Neural progenitor cell (in vitro differentiated cells): ENCODE data around the gene CYP26B1. TPM values are rescaled to one million over a fixed set of nuclear protein-coding genes. Genes with fewer than 3 reads are reported as not detected.
A peak's percentile ranks its signal among the peaks of the same experiment; 100 is the strongest.

ENCODE experiments used
- DNase-seq: peaks from one replicate; pipeline ENCODE4 v3.0.0-alpha.2; 2016; ENCODE audit warnings: low spot score
- H2AFZ ChIP-seq: fragments of 200-600 bp; sonication (generic); replicated peaks from 2 replicates; pipeline ENCODE4 v1.6.1; 2016; ENCODE audit warnings: antibody characterized with exemption
- H3F3A ChIP-seq: fragments of 200-600 bp; sonication (generic); 2 replicates; pipeline ENCODE4 v1.6.1; 2016; ENCODE audit warnings: antibody characterized with exemption, low read depth
- H3K27ac ChIP-seq: fragments of 200-600 bp; sonication (generic); 2 replicates; pipeline ENCODE4 v1.5.1; 2016; ENCODE audit warnings: mild to moderate bottlenecking
- H3K27me3 ChIP-seq: fragments of 200-600 bp; sonication (generic); 2 replicates; pipeline ENCODE4 v1.6.1; 2016; ENCODE audit warnings: mild to moderate bottlenecking, moderate library complexity
- H3K36me3 ChIP-seq: fragments of 200-600 bp; sonication (generic); 2 replicates; pipeline ENCODE4 v1.5.1; 2016
- H3K4me1 ChIP-seq: fragments of 200-600 bp; sonication (generic); 2 replicates; pipeline ENCODE4 v1.6.1; 2016; ENCODE audit warnings: mixed run types
- H3K4me2 ChIP-seq: fragments of 200-600 bp; sonication (generic); 2 replicates; pipeline ENCODE4 v1.6.1; 2016
- H3K4me3 ChIP-seq: fragments of 200-600 bp; sonication (generic); 2 replicates; pipeline ENCODE4 v1.5.1; 2016
- H3K79me2 ChIP-seq: fragments of 200-600 bp; sonication (generic); 2 replicates; pipeline ENCODE4 v1.6.1; 2016; ENCODE audit warnings: low read depth
- H3K9ac ChIP-seq: fragments of 200-600 bp; sonication (generic); 2 replicates; pipeline ENCODE4 v1.6.1; 2016
- H3K9me3 ChIP-seq: fragments of 200-600 bp; sonication (generic); 2 replicates; pipeline ENCODE4 v1.5.1; 2016; ENCODE audit warnings: low read depth
- H4K20me1 ChIP-seq: fragments of 200-600 bp; sonication (generic); 2 replicates; pipeline ENCODE4 v1.6.1; 2016; ENCODE audit warnings: low read depth
- H3K27ac Mint-ChIP-seq: 3 replicates; pipeline ENCODE4 v1.8.0; 2021; ENCODE audit warnings: mixed read lengths
- H3K27me3 Mint-ChIP-seq: 2 replicates; pipeline ENCODE4 v1.8.0; 2022; ENCODE audit warnings: low read depth, mild to moderate bottlenecking, inconsistent platforms, moderate library complexity, mixed read lengths; ENCODE audit not compliant: insufficient read depth
- H3K36me3 Mint-ChIP-seq: 3 replicates; pipeline ENCODE4 v1.8.0; 2021; ENCODE audit warnings: mixed read lengths
- H3K4me1 Mint-ChIP-seq: 3 replicates; pipeline ENCODE4 v1.8.0; 2021; ENCODE audit warnings: mixed read lengths
- H3K4me3 Mint-ChIP-seq: 3 replicates; pipeline ENCODE4 v1.8.0; 2021; ENCODE audit warnings: mild to moderate bottlenecking, moderate library complexity, mixed read lengths
- H3K9me3 Mint-ChIP-seq: 3 replicates; pipeline ENCODE4 v1.8.0; 2020; ENCODE audit warnings: mixed read lengths
- EZH2 ChIP-seq: fragments of 200-600 bp; sonication (generic); IDR thresholded peaks from 2 replicates; pipeline ENCODE4 v1.6.1; 2017; ENCODE audit warnings: antibody characterized with exemption, mild to moderate bottlenecking, moderate library complexity
- EZH2phosphoT487 ChIP-seq: fragments of 200-600 bp; sonication (generic); IDR thresholded peaks from 2 replicates; pipeline ENCODE4 v1.6.1; 2017; ENCODE audit warnings: antibody characterized with exemption
- total RNA-seq: library from RNA; depleted of rRNA; stranded (reverse); fragments of >200 nt; gene quantifications from 2 replicates; pipeline ENCODE4 v1.2.3, GENCODE V29; 2015; ENCODE audit warnings: low replicate concordance
- TF ChIP-seq, protein P1 (sequence below): fragments of 200-600 bp; sonication (generic); IDR thresholded peaks from 2 replicates; pipeline ENCODE4 v1.5.1; 2017; ENCODE audit warnings: antibody characterized with exemption, mild to moderate bottlenecking

Gene CYP26B1
- total RNA-seq, 1 donor from 2014 or later = 0.21 TPM

GRCh38 chr2:72112981-72113846, 34.4 kb downstream of the CYP26B1 start:
- Histone ChIP-seq H3K9ac (no peak overlapping the region), H2AFZ (no peak overlapping the region), H3K27ac (no peak overlapping the region), H3K79me2 (no peaks in the 10 kb centered on the region), H3K4me3 (no peak overlapping the region), H3F3A (no peaks in the 10 kb centered on the region), H3K27me3 (no peaks in the 10 kb centered on the region), H4K20me1 (no peaks in the 10 kb centered on the region), H3K9me3 (no peaks in the 10 kb centered on the region), H3K4me2 (no peak overlapping the region), H3K4me1 (no peaks in the 10 kb centered on the region), H3K36me3 (no peaks in the 10 kb centered on the region)
- DNase-seq = no peak
- Mint-ChIP-seq H3K4me3 (no peak overlapping the region), H3K27me3 (peaks cover 7% of the 10 kb centered on the region), H3K4me1 (peaks cover 11% of the 10 kb centered on the region), H3K27ac (no peak overlapping the region), H3K9me3 (peaks cover 6% of the 10 kb centered on the region), H3K36me3 (no peaks in the 10 kb centered on the region)
- TF ChIP-seq, protein P1, sequence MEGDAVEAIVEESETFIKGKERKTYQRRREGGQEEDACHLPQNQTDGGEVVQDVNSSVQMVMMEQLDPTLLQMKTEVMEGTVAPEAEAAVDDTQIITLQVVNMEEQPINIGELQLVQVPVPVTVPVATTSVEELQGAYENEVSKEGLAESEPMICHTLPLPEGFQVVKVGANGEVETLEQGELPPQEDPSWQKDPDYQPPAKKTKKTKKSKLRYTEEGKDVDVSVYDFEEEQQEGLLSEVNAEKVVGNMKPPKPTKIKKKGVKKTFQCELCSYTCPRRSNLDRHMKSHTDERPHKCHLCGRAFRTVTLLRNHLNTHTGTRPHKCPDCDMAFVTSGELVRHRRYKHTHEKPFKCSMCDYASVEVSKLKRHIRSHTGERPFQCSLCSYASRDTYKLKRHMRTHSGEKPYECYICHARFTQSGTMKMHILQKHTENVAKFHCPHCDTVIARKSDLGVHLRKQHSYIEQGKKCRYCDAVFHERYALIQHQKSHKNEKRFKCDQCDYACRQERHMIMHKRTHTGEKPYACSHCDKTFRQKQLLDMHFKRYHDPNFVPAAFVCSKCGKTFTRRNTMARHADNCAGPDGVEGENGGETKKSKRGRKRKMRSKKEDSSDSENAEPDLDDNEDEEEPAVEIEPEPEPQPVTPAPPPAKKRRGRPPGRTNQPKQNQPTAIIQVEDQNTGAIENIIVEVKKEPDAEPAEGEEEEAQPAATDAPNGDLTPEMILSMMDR = no peak
- no peak for TF ChIP-seq EZH2phosphoT487
- no peak for TF ChIP-seq EZH2

DNA sequence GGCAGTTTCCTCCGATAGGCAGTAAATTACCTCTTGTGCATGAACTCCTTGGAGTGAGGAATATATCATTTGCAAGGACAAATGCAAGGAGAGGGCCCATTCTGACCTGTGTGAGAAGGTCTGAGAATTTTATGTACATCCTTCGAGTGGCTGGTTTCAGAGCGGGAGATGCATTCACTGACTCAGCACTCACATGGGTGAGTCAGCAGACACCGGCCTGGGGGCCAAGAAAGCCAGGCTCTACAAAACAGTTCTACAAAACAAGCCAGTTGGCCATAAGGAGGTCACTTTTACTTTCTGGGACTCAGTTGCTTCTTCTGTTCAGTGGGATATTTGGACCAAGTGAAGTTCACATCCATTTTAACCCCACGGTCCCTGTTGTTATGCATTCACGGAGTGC, 35.3 kb downstream of the CYP26B1 start:
- no peaks in the 10 kb centered on the region for H3K9me3 ChIP-seq
- H2AFZ ChIP-seq = no peak overlapping the region
- no peak overlapping the region for H3K4me3 Mint-ChIP-seq
- TF ChIP-seq EZH2 (no peak), EZH2phosphoT487 (no peak)
- TF ChIP-seq, protein P1 = no peak
- H3K9me3 Mint-ChIP-seq = peaks cover 6% of the 10 kb centered on the region
- no peaks in the 10 kb centered on the region for H3K79me2 ChIP-seq
- no peak overlapping the region for H3K4me2 ChIP-seq
- no peak overlapping the region for H3K4me3 ChIP-seq
- H3K27me3 ChIP-seq = no peaks in the 10 kb centered on the region
- DNase-seq = no peak
- H3K27me3 Mint-ChIP-seq = peaks cover 7% of the 10 kb centered on the region
- H3K36me3 Mint-ChIP-seq = no peaks in the 10 kb centered on the region
- no peaks in the 10 kb centered on the region for H3K4me1 ChIP-seq
- peaks cover 11% of the 10 kb centered on the region for H3K4me1 Mint-ChIP-seq
- no peaks in the 10 kb centered on the region for H3K36me3 ChIP-seq
- no peaks in the 10 kb centered on the region for H3F3A ChIP-seq
- H3K27ac ChIP-seq = no peak overlapping the region
- H4K20me1 ChIP-seq = no peaks in the 10 kb centered on the region
- no peak overlapping the region for H3K9ac ChIP-seq
- H3K27ac Mint-ChIP-seq = no peak overlapping the region

DNA sequence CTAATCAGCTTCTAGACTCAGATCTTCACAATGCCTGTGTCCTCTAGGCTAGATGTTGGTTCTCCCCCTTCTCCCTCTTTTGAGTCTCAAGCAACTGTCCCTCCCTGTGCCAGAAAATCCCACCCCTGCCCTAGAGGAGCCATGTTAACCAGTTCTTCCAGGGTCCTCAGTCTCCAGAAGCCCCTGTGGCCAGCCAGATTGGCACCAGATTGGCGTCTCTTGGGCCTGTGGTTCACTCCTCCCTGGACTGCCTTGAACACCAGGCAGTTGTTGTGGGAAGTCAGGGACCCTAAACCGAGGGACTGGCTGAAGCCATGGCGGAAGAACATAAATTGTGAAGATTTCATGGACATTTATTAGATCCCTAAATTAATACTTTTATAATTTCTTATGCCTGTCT, 36.6 kb downstream of the CYP26B1 start:
- Histone ChIP-seq H3K4me3 (no peak overlapping the region), H3K27me3 (no peaks in the 10 kb centered on the region), H2AFZ (no peak overlapping the region), H3K9me3 (no peaks in the 10 kb centered on the region), H3K9ac (no peak overlapping the region), H4K20me1 (no peaks in the 10 kb centered on the region), H3F3A (no peaks in the 10 kb centered on the region), H3K79me2 (no peaks in the 10 kb centered on the region), H3K36me3 (no peaks in the 10 kb centered on the region), H3K4me1 (no peaks in the 10 kb centered on the region), H3K27ac (no peak overlapping the region), H3K4me2 (no peak overlapping the region)
- Mint-ChIP-seq H3K4me1 (peaks cover 11% of the 10 kb centered on the region), H3K9me3 (peaks cover 4% of the 10 kb centered on the region), H3K27me3 (peaks cover 7% of the 10 kb centered on the region), H3K36me3 (no peaks in the 10 kb centered on the region), H3K27ac (peak overlapping the region; percentile 21), H3K4me3 (no peak overlapping the region)
- no peak for TF ChIP-seq EZH2phosphoT487
- TF ChIP-seq EZH2 = no peak
- TF ChIP-seq, protein P1 = no peak
- DNase-seq = no peak
